ENCODE measurements around the gene CRISP3. TPM values are rescaled to one million over a fixed set of nuclear protein-coding genes. Genes with fewer than 3 reads are reported as not detected.

Gene CRISP3
- total RNA-seq, 2 donors from 2014 or later, result not detected

- Histone ChIP-seq H3K27me3 (ENCODE audit: control insufficient read depth, insufficient read depth, low read length, poor library complexity, severe bottlenecking) (no peaks in the 10 kb centered on the region), H3K9ac (ENCODE audit: extremely low read depth, low read length, poor library complexity, severe bottlenecking) (no peak overlapping the region), H3K9me3 (ENCODE audit: control insufficient read depth, low read length) (peaks cover 41% of the 10 kb centered on the region), H3K4me1 (ENCODE audit: control insufficient read depth, insufficient read depth, low read length) (no peaks in the 10 kb centered on the region), H3K27ac (ENCODE audit: low read depth, low read length) (no peak overlapping the region), H3K36me3 (ENCODE audit: control insufficient read depth, insufficient read depth, low read length) (no peaks in the 10 kb centered on the region), H3K4me3 (ENCODE audit: low read length) (no peak overlapping the region)
- DNase-seq, result no peak
- Mint-ChIP-seq H3K36me3 (ENCODE audit: low read depth) (no peaks in the 10 kb centered on the region), H3K27ac (no peak overlapping the region), H3K4me3 (no peak overlapping the region), H3K4me1 (no peaks in the 10 kb centered on the region), H3K27me3 (ENCODE audit: insufficient read depth) (peaks cover 1% of the 10 kb centered on the region), H3K9me3 (peaks cover 43% of the 10 kb centered on the region)
- TF ChIP-seq CTCF (conservative IDR thresholded peaks at IDR 0.05), result no peak
- WGBS, 2 experiments (ENCODE audit: insufficient coverage in 1 of 2, insufficient read length in 1 of 2), result 89 to 100% methylated on average over 2 to 7 of the region's 7 CpGs
Measured at GRCh38 chr6:49720372-49720771, 23.8 kb downstream of the CRISP3 start.

- Mint-ChIP-seq H3K4me1 (no peaks in the 10 kb centered on the region), H3K27me3 (ENCODE audit: insufficient read depth) (peaks cover 25% of the 10 kb centered on the region), H3K4me3 (peak within 1 kb of the TSS; percentile 50), H3K36me3 (ENCODE audit: low read depth) (no peaks in the 10 kb centered on the region), H3K9me3 (peaks cover 23% of the 10 kb centered on the region), H3K27ac (no peak within 1 kb of the TSS)
- 94 to 96% methylated on average over 12 to 26 of the region's 26 CpGs for WGBS, 2 experiments (ENCODE audit: insufficient coverage in 1 of 2, insufficient read length in 1 of 2)
- TF ChIP-seq CTCF (conservative IDR thresholded peaks at IDR 0.05), result no peak
- Histone ChIP-seq H3K9me3 (ENCODE audit: control insufficient read depth, low read length) (peaks cover 3% of the 10 kb centered on the region), H3K27ac (ENCODE audit: low read depth, low read length) (no peak within 1 kb of the TSS), H3K9ac (ENCODE audit: extremely low read depth, low read length, poor library complexity, severe bottlenecking) (no peak within 1 kb of the TSS), H3K4me3 (ENCODE audit: low read length) (no peak within 1 kb of the TSS), H3K27me3 (ENCODE audit: control insufficient read depth, insufficient read depth, low read length, poor library complexity, severe bottlenecking) (no peaks in the 10 kb centered on the region), H3K36me3 (ENCODE audit: control insufficient read depth, insufficient read depth, low read length) (no peaks in the 10 kb centered on the region), H3K4me1 (ENCODE audit: control insufficient read depth, insufficient read depth, low read length) (no peaks in the 10 kb centered on the region)
- DNase-seq, result peak; percentile 46
Measured at GRCh38 chr6:49713346-49713745, 30.8 kb downstream of the CRISP3 start, which contains the start of gene CRISP2. TSS of gene CRISP2 (minus strand) at chr6:49713543. CDS start at chr6:49709196, 4,347 bp downstream.

GRCh38 chr6:49698478-49698877 is 45.7 kb downstream of the CRISP3 start:
- no peak for DNase-seq
- Histone ChIP-seq H3K9me3 (ENCODE audit: control insufficient read depth, low read length) (peaks cover 7% of the 10 kb centered on the region), H3K4me1 (ENCODE audit: control insufficient read depth, insufficient read depth, low read length) (no peaks in the 10 kb centered on the region), H3K36me3 (ENCODE audit: control insufficient read depth, insufficient read depth, low read length) (no peaks in the 10 kb centered on the region), H3K27ac (ENCODE audit: low read depth, low read length) (no peak overlapping the region), H3K9ac (ENCODE audit: extremely low read depth, low read length, poor library complexity, severe bottlenecking) (no peak overlapping the region), H3K4me3 (ENCODE audit: low read length) (no peak overlapping the region), H3K27me3 (ENCODE audit: control insufficient read depth, insufficient read depth, low read length, poor library complexity, severe bottlenecking) (no peaks in the 10 kb centered on the region)
- Mint-ChIP-seq H3K36me3 (ENCODE audit: low read depth) (no peaks in the 10 kb centered on the region), H3K9me3 (peaks cover 8% of the 10 kb centered on the region), H3K4me1 (no peaks in the 10 kb centered on the region), H3K27me3 (ENCODE audit: insufficient read depth) (no peaks in the 10 kb centered on the region), H3K4me3 (no peak overlapping the region), H3K27ac (no peak overlapping the region)
- no peak for TF ChIP-seq CTCF (conservative IDR thresholded peaks at IDR 0.05)

All from endodermal cell (in vitro differentiated cells).